Mucosa of descending colon (tissue), 3 donors: ENCODE measurements around the gene MINK1. TPM values are rescaled to one million over a fixed set of nuclear protein-coding genes. Genes with fewer than 3 reads are reported as not detected.

Source experiments
- ATAC-seq: fragments of 200-7000 bp; cut with Tn5 transposase; one replicate; pipeline ENCODE4 v1.9.1; 2020; ENCODE audit warnings: mild to moderate bottlenecking, moderate library complexity
- DNase-seq, 3 donors: peaks; one replicate each; pipeline ENCODE4 v3.0.0-alpha.2; 2020
- H3K36me3 ChIP-seq: fragments of 200-600 bp; one replicate; pipeline ENCODE4 v1.8.0; 2021; ENCODE audit warnings: low read depth, mild to moderate bottlenecking
- H3K4me1 ChIP-seq: fragments of 200-600 bp; one replicate; pipeline ENCODE4 v1.8.0; 2021; ENCODE audit warnings: low read depth, mild to moderate bottlenecking
- H3K4me3 ChIP-seq: fragments of 200-600 bp; one replicate; pipeline ENCODE4 v1.8.0; 2021; ENCODE audit warnings: mild to moderate bottlenecking
- H3K9me3 ChIP-seq: fragments of 200-600 bp; one replicate; pipeline ENCODE4 v1.8.0; 2021; ENCODE audit warnings: mild to moderate bottlenecking
- intact Hi-C, 2 donors: fragments of 100-400 bp; cut with DNase I in 1 of 2; cut with micrococcal nuclease in 1 of 2; formaldehyde crosslinking; loops; one replicate each; pipeline versions ENCODE4 v1.11.0 to v1.11.1; 2022; cut with DNase I, micrococcal nuclease
- total RNA-seq, 3 donors: library from RNA; stranded (reverse); fragmentation: NEBNext Ultra II Directional in 2 of 3; extraction: Animal tissue kit (Norgen Biotek cat#: 25700) in 2 of 3; gene quantifications; one replicate each; pipeline versions ENCODE4 v1.2.1 to v1.2.4, GENCODE V29; 2021 to 2023
- TF ChIP-seq, protein P1 (sequence below): fragments of 200-600 bp; IDR thresholded peaks from one replicate; pipeline ENCODE4 v1.8.0; 2022; ENCODE audit warnings: antibody characterized with exemption, mild to moderate bottlenecking
- donor health status: DM: no; HTN: no; CAD: no; lungs with moderate emphysema.
- donor health status: DM: no; HTN: no; CAD: no.
- donor health status: DM: no; HTN: yes; CAD: no.

The MINK1 gene
- total RNA-seq, 3 donors from 2014 or later = 140 to 227 (median 170) TPM

DNA sequence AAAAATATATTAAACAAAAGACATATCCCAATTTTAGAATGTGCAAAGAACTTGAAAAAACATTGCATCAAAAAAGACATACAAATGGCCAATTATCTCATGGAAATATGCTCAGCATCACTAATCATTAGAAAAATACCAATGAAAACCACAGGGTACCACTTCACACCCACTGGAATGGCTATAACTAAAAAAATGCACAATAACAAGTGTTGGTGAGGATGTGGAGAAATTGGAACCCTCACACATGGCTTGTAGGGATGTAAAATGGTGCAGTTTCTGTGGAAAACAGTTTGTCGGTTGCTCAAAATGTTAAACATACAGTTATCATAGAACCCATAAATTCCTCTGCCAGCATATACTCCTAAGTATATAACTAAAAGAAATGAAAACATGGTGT, 38.0 kb upstream of the MINK1 start:
- ATAC-seq = no peak
- Histone ChIP-seq H3K4me1 (peaks cover 9% of the 10 kb centered on the region), H3K4me3 (no peak overlapping the region), H3K9me3 (no peaks in the 10 kb centered on the region), H3K36me3 (no peaks in the 10 kb centered on the region)
- intact Hi-C loops = no loop called here
- TF ChIP-seq, protein P1, sequence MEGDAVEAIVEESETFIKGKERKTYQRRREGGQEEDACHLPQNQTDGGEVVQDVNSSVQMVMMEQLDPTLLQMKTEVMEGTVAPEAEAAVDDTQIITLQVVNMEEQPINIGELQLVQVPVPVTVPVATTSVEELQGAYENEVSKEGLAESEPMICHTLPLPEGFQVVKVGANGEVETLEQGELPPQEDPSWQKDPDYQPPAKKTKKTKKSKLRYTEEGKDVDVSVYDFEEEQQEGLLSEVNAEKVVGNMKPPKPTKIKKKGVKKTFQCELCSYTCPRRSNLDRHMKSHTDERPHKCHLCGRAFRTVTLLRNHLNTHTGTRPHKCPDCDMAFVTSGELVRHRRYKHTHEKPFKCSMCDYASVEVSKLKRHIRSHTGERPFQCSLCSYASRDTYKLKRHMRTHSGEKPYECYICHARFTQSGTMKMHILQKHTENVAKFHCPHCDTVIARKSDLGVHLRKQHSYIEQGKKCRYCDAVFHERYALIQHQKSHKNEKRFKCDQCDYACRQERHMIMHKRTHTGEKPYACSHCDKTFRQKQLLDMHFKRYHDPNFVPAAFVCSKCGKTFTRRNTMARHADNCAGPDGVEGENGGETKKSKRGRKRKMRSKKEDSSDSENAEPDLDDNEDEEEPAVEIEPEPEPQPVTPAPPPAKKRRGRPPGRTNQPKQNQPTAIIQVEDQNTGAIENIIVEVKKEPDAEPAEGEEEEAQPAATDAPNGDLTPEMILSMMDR = no peak
- no peak for DNase-seq

DNA sequence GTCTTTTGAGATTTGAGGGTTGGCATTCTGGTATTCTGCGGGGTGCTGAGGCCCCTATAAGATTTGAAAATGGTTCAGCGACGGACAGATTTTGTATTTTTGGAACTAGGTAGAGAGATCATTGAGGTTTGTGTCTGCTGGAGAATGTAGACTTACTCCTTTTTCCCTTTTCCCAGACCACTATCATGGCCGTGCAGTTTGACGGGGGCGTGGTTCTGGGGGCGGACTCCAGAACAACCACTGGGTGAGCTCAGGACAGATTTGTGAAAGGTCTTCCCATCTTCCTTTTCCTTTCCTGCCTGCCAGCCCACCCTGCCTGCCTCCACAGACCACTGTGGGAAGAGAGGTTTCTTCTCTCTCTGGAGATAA, 36.6 kb upstream of the MINK1 start:
- Histone ChIP-seq H3K36me3 (no peaks in the 10 kb centered on the region), H3K9me3 (no peaks in the 10 kb centered on the region), H3K4me3 (peak overlapping the region; percentile 60), H3K4me1 (peaks cover 9% of the 10 kb centered on the region)
- ATAC-seq = peak; percentile 43
- DNase-seq = peak in 2 of 3 donors; percentile 25 to 51
- intact Hi-C loops = no loop called here
- TF ChIP-seq, protein P1 = no peak

DNA sequence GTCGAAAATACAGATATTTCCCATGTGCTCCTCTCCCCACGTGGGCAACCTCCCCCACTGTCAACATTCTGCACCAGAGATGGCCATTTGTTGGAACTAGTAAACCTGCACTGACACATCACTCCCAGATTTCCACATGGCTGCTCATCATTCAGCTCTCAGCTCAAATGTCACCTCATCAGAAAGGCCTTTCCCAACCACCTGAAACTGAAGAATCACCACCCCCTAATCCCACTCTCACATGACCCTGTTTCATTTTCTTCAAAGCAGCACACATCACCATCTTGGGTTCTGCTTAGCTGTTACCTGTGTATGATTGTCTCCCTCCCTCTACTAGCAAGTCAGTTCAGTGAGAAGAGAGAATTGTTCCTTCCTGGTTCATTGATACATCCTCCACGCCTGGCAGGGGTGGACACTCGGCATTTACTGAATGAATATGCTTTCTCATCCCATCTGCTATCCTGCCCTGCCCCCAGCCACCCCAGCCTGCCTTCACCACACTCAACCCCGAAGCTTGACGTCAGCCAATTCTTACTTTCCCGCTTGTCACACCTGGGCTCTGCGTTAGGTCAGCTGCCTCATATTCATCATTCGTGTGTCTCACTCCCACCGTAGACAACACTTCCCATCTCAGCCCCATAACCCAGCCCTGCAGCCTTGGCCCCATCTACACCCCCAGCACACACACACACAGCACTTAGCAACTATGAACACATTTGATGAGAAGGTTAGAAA, 32.5 kb upstream of the MINK1 start:
- intact Hi-C loops = no loop called here
- TF ChIP-seq, protein P1 = no peak
- no peak overlapping the region for H3K4me3 ChIP-seq
- H3K4me1 ChIP-seq = peaks cover 9% of the 10 kb centered on the region
- no peak for DNase-seq
- H3K9me3 ChIP-seq = no peaks in the 10 kb centered on the region
- no peak for ATAC-seq
- no peaks in the 10 kb centered on the region for H3K36me3 ChIP-seq

DNA sequence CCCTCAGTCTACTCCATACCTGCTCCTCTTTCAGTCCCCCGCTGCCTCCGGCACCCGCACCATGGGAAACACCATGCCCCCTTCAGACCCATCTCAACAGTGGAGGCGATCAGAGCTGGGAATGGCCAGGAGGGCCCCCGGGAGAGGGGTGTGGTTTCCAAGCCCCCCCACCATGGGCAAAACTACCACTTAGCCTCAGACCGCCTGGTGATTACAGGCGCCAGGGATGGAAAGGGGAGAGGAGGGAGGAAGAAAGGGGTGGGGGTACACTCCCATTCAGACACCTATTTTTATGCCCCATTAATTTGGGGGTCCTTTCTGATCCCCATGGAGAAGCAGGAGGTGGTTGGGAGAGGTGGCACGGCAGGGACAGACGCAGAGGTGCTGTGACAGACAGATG, 30.9 kb upstream of the MINK1 start, which contains the start of gene C17orf114:
Gene C17orf114, minus strand, starts transcription at position 101 of the 400 bp plus-strand sequence.
- intact Hi-C loops = no loop called here
- Histone ChIP-seq H3K36me3 (no peaks in the 10 kb centered on the region), H3K4me1 (peaks cover 1% of the 10 kb centered on the region), H3K4me3 (no peak within 1 kb of the TSS), H3K9me3 (no peaks in the 10 kb centered on the region)
- TF ChIP-seq, protein P1 = no peak
- no peak for ATAC-seq
- DNase-seq = no peak

DNA sequence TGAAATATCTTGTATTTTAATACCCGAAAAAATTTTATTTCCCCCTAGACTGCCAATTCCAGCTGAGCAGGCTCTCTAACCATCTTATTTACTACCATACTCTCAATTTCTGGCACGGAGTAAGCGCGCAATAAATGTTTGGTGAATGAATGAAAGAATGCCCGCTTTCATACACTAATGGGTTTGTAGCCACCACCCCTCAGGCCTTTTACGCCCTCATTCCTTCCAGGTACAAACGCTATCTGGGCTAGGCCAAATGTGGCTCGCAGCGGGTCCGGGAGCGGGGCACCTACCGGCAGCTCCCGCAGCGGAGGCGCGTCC, 26.7 kb upstream of the MINK1 start:
- TF ChIP-seq, protein P1 = no peak
- peak in 1 of 3 donors; percentile 36 for DNase-seq
- peaks cover 6% of the 10 kb centered on the region for H3K4me1 ChIP-seq
- peak overlapping the region; percentile 61 for H3K4me3 ChIP-seq
- peak; percentile 1 for ATAC-seq
- H3K9me3 ChIP-seq = no peaks in the 10 kb centered on the region
- H3K36me3 ChIP-seq = no peaks in the 10 kb centered on the region
- intact Hi-C loops = no loop called here
